IMR-90 (cell line): ENCODE results near the gene CTCFL. TPM values are rescaled to one million over a fixed set of nuclear protein-coding genes. Genes with fewer than 3 reads are reported as not detected.

ENCODE experiments used
- ATAC-seq: fragments of 200-7000 bp; cut with Tn5 transposase; 2 replicates; pipeline ENCODE4 v1.9.1; 2020; ENCODE audit warnings: low read depth, mild to moderate bottlenecking, moderate library complexity
- BruUV-seq: library from RNA; stranded (reverse); fragments of 400-500 nt; replicated peaks from 2 replicates; lab custom pipeline; 2021; lab: Mats Ljungman, UMichigan
- CTCF ChIA-PET: fragments of 300-600 bp; formaldehyde crosslinking; extraction: SDS; loops from one replicate; lab custom pipeline; 2021; ENCODE audit warnings: antibody characterized with exemption; lab: Yijun Ruan, JAX
- POLR2A ChIA-PET: fragments of 300-600 bp; sonication (Branson Sonifier 250); formaldehyde crosslinking; loops from one replicate; lab custom pipeline; 2022; ENCODE audit warnings: antibody characterized with exemption; ENCODE audit not compliant: unreplicated experiment; lab: Charles Lee
- DNase-seq: peaks from one replicate; pipeline ENCODE4 v3.0.0; 2013
- H2AFZ ChIP-seq: replicated peaks from 2 replicates; pipeline ENCODE3; 2013; ENCODE audit warnings: low read length, mild to moderate bottlenecking; ENCODE audit not compliant: poor library complexity
- H2AK5ac ChIP-seq: 2 replicates; pipeline ENCODE4 v1.6.1; 2013; ENCODE audit warnings: low read depth, low read length, inconsistent platforms
- H2AK9ac ChIP-seq: replicated peaks from 2 replicates; pipeline ENCODE3; 2013; ENCODE audit warnings: mild to moderate bottlenecking, low read depth, low read length, moderate library complexity; ENCODE audit not compliant: poor library complexity
- H2BK120ac ChIP-seq: 2 replicates; pipeline ENCODE4 v1.6.1; 2013; ENCODE audit warnings: low read depth, low read length, inconsistent platforms
- H2BK15ac ChIP-seq: 3 replicates; pipeline ENCODE4 v1.6.1; 2013; ENCODE audit warnings: low read depth, low read length, inconsistent platforms
- H2BK20ac ChIP-seq: 2 replicates; pipeline ENCODE4 v1.6.1; 2013; ENCODE audit warnings: low read depth, mild to moderate bottlenecking, inconsistent platforms, low read length, moderate library complexity
- H2BK5ac ChIP-seq: 2 replicates; pipeline ENCODE4 v1.6.1; 2013; ENCODE audit warnings: mild to moderate bottlenecking, low read depth, low read length, inconsistent platforms; ENCODE audit not compliant: poor library complexity, severe bottlenecking
- H3K14ac ChIP-seq: replicated peaks from 2 replicates; pipeline ENCODE4 v1.6.1; 2013; ENCODE audit warnings: low read depth, low read length, inconsistent platforms
- H3K18ac ChIP-seq: 2 replicates; pipeline ENCODE4 v1.6.1; 2013; ENCODE audit warnings: low read depth, low read length, control low read depth
- H3K23ac ChIP-seq: 2 replicates; pipeline ENCODE4 v1.6.1; 2013; ENCODE audit warnings: low read depth, low read length, inconsistent platforms
- H3K27ac ChIP-seq: 2 replicates; pipeline ENCODE4 v1.5.1; 2013; ENCODE audit warnings: mild to moderate bottlenecking, control low read depth, low read length; ENCODE audit not compliant: insufficient read depth
- H3K27me3 ChIP-seq: 2 replicates; pipeline ENCODE4 v1.6.1; 2013; ENCODE audit warnings: low read length; ENCODE audit not compliant: control insufficient read depth, insufficient read depth
- H3K36me3 ChIP-seq: 2 replicates; pipeline ENCODE4 v1.6.1; 2013; ENCODE audit warnings: low read length, mixed read lengths; ENCODE audit not compliant: control insufficient read depth, insufficient read depth
- H3K4ac ChIP-seq: 2 replicates; pipeline ENCODE4 v1.6.1; 2013; ENCODE audit warnings: low read depth, low read length, inconsistent platforms
- H3K4me1 ChIP-seq: 2 replicates; pipeline ENCODE4 v1.6.1; 2013; ENCODE audit warnings: low read length, mixed read lengths; ENCODE audit not compliant: control insufficient read depth, insufficient read depth
- H3K4me2 ChIP-seq: 2 replicates; pipeline ENCODE4 v1.6.1; 2013; ENCODE audit warnings: low read depth, mild to moderate bottlenecking, control low read depth, low read length, moderate library complexity
- H3K4me3 ChIP-seq: 2 replicates; pipeline ENCODE4 v1.5.1; 2013; ENCODE audit warnings: low read depth, mild to moderate bottlenecking, control low read depth, low read length, moderate library complexity; ENCODE audit not compliant: insufficient read depth
- H3K56ac ChIP-seq: 2 replicates; pipeline ENCODE4 v1.6.1; 2013; ENCODE audit warnings: low read length, inconsistent platforms; ENCODE audit not compliant: insufficient read depth; ENCODE audit errors: extremely low read depth
- H3K79me1 ChIP-seq, 2 experiments: 2 replicates each; pipeline ENCODE4 v1.6.1; 2013; ENCODE audit warnings: low read length in 2 of 2, inconsistent platforms in 1 of 2, low read depth in 1 of 2
- H3K9ac ChIP-seq: 2 replicates; pipeline ENCODE4 v1.6.1; 2013; ENCODE audit warnings: low read depth, low read length, control low read depth
- H3K9me1 ChIP-seq: 2 replicates; pipeline ENCODE4 v1.6.1; 2013; ENCODE audit warnings: low read length, inconsistent platforms; ENCODE audit not compliant: insufficient read depth
- H3K9me3 ChIP-seq: 2 replicates; pipeline ENCODE4 v1.6.1; 2013; ENCODE audit warnings: low read length; ENCODE audit not compliant: control insufficient read depth, insufficient read depth
- H4K20me1 ChIP-seq: 2 replicates; pipeline ENCODE4 v1.6.1; 2013; ENCODE audit warnings: low read length, inconsistent platforms; ENCODE audit not compliant: insufficient read depth
- H4K5ac ChIP-seq: 2 replicates; pipeline ENCODE4 v1.6.1; 2013; ENCODE audit warnings: mild to moderate bottlenecking, low read depth, low read length, control low read depth
- H4K8ac ChIP-seq, 2 experiments: 2 replicates each; pipeline ENCODE4 v1.6.1; 2013; ENCODE audit warnings: low read depth in 2 of 2, low read length in 2 of 2, control low read depth in 1 of 2, inconsistent platforms in 1 of 2
- H4K91ac ChIP-seq: 2 replicates; pipeline ENCODE4 v1.6.1; 2013; ENCODE audit warnings: low read depth, low read length, inconsistent platforms; ENCODE audit not compliant: insufficient read depth
- CEBPB ChIP-seq: IDR thresholded peaks from 2 replicates; pipeline ENCODE4 v1.6.1; 2012; ENCODE audit warnings: low read depth, low read length, improper control_type of control experiment
- ELK1 ChIP-seq: fragments of 150-350 bp; IDR thresholded peaks from 2 replicates; pipeline ENCODE4 v1.6.1; 2016; ENCODE audit warnings: low read depth, mild to moderate bottlenecking, low read length, moderate library complexity, borderline replicate concordance
- MAFK ChIP-seq: IDR thresholded peaks from 2 replicates; pipeline ENCODE4 v1.6.1; 2012; ENCODE audit warnings: low read depth, low read length, improper control_type of control experiment
- MAZ ChIP-seq: IDR thresholded peaks from 2 replicates; pipeline ENCODE4 v1.6.1; 2012; ENCODE audit warnings: low read depth, mild to moderate bottlenecking, low read length, improper control_type of control experiment, moderate library complexity, borderline replicate concordance
- NFE2L2 ChIP-seq: fragments of 150-350 bp; IDR thresholded peaks from 2 replicates; pipeline ENCODE4 v1.6.1; 2016; ENCODE audit warnings: low read depth, mild to moderate bottlenecking, low read length
- RAD21 ChIP-seq: IDR thresholded peaks from 2 replicates; pipeline ENCODE4 v1.6.1; 2012; ENCODE audit warnings: low read length, improper control_type of control experiment
- RCOR1 ChIP-seq: IDR thresholded peaks from 2 replicates; pipeline ENCODE4 v1.6.1; 2012; ENCODE audit warnings: mild to moderate bottlenecking, low read length, improper control_type of control experiment; ENCODE audit not compliant: insufficient replicate concordance
- RFX5 ChIP-seq: IDR thresholded peaks from 2 replicates; pipeline ENCODE4 v1.8.0; 2012; ENCODE audit warnings: low read depth, mild to moderate bottlenecking, low read length, moderate library complexity
- USF2 ChIP-seq: fragments of 150-350 bp; IDR thresholded peaks from 2 replicates; pipeline ENCODE4 v1.6.1; 2017; ENCODE audit warnings: mild to moderate bottlenecking, antibody characterized with exemption, low read length, low read depth
- WGBS, 2 experiments: methylation state at CpG; one replicate each; pipeline versions ENCODE4 v1.1.5 to v1.1.7; 2013; ENCODE audit warnings: missing lambda C conversion rate in 2 of 2; ENCODE audit not compliant: insufficient read length in 1 of 2; ENCODE audit errors: extremely low coverage in 2 of 2; 5-methylcytosine and 5-hydroxymethylcytosine counted together
- dilution Hi-C: fragments of 300-500 bp; cut with HindIII; formaldehyde crosslinking; loops from one replicate; pipeline ENCODE4 v1.14.3; 2018; ENCODE audit warnings: low sequenced_read_pairs; ENCODE audit not compliant: unreplicated experiment
- in situ Hi-C: fragments of 300-500 bp; cut with MboI; formaldehyde crosslinking; loops from 3 replicates; pipeline ENCODE4 v1.14.3; 2019; ENCODE audit warnings: low sequenced_read_pairs, inconsistent platforms, mixed read lengths
- intact Hi-C: fragments of 100-400 bp; cut with micrococcal nuclease; formaldehyde crosslinking; loops from 2 replicates; pipeline ENCODE4 v1.10.0; 2022
- polyA plus RNA-seq, 3 experiments: library from polyadenylated mRNA; depleted of rRNA; stranded (reverse); fragments of >200 nt; gene quantifications; 2 replicates each; pipeline ENCODE4 v1.2.3, GENCODE V29; 2012; ENCODE audit warnings: low replicate concordance in 1 of 3
- total RNA-seq: library from RNA; depleted of rRNA; stranded (reverse); fragments of >200 nt; gene quantifications from 2 replicates; pipeline ENCODE4 v1.2.3, GENCODE V29; 2012

The CTCFL gene
- total and polyA plus RNA-seq, 2 of the 4 experiments (the other 2 are of a cell fraction): not detected

GRCh38 chr20:57475388-57476083, 49.4 kb downstream of the CTCFL start:
- intact Hi-C loops (no loop called here), in situ Hi-C loops (no loop called here), dilution Hi-C loops (no loop called here)
- H3K4me1 ChIP-seq: no peaks in the 10 kb centered on the region
- H2BK5ac ChIP-seq: no peak overlapping the region
- DNase-seq (no peak), ATAC-seq (no peak)
- H3K23ac ChIP-seq: no peak overlapping the region
- no peak overlapping the region for H3K4ac ChIP-seq
- H2AFZ ChIP-seq: no peak overlapping the region
- no peaks in the 10 kb centered on the region for H3K79me1 ChIP-seq
- peaks cover 24% of the 10 kb centered on the region for H3K27me3 ChIP-seq
- H4K91ac ChIP-seq: no peak overlapping the region
- no peak overlapping the region for H3K27ac ChIP-seq
- no peak overlapping the region for H3K9ac ChIP-seq
- no peak overlapping the region for H3K4me2 ChIP-seq
- peaks cover 3% of the 10 kb centered on the region for H3K9me3 ChIP-seq
- H3K9me1 ChIP-seq: no peaks in the 10 kb centered on the region
- ChIA-PET POLR2A (no interaction called here), CTCF (no interaction called here)
- H2BK120ac ChIP-seq: no peak overlapping the region
- H3K14ac ChIP-seq: no peak overlapping the region
- BruUV-seq: no TSS peak
- H2AK9ac ChIP-seq: no peak overlapping the region
- no peak overlapping the region for H4K5ac ChIP-seq
- no peak overlapping the region for H3K56ac ChIP-seq
- WGBS, 2 experiments: no CpG with 5 or more reads among the region's 8 CpGs
- TF ChIP-seq RAD21 (no peak), RCOR1 (no peak), USF2 (no peak), CEBPB (no peak), RFX5 (no peak), MAFK (no peak), NFE2L2 (no peak), MAZ (no peak), ELK1 (no peak)
- H3K18ac ChIP-seq: no peak overlapping the region
- no peak overlapping the region for H2AK5ac ChIP-seq
- H3K36me3 ChIP-seq: no peaks in the 10 kb centered on the region
- no peak overlapping the region for H4K8ac ChIP-seq
- H3K4me3 ChIP-seq: no peak overlapping the region
- no peak overlapping the region for H2BK20ac ChIP-seq
- no peaks in the 10 kb centered on the region for H4K20me1 ChIP-seq
- no peak overlapping the region for H2BK15ac ChIP-seq
